Panc1 (cell line): ENCODE data around the gene FUT8.

ENCODE experiments used
- CTCF ChIP-seq: fragments of 450-650 bp; IDR thresholded peaks from 2 replicates; pipeline ENCODE4 v1.5.1; 2017; ENCODE audit warnings: mild to moderate bottlenecking
- SIN3A ChIP-seq: IDR thresholded peaks from 2 replicates; pipeline ENCODE4 v1.6.1; 2012; ENCODE audit warnings: low read depth, mild to moderate bottlenecking, low read length, moderate library complexity, borderline replicate concordance; ENCODE audit not compliant: insufficient read depth

GRCh38 chr14:65581799-65582198, 169.3 kb downstream of the FUT8 start:
- TF ChIP-seq SIN3A (no peak), CTCF (no peak)
